Stimulated activated CD4-positive, alpha-beta T cell treated with anti-CD3 and anti-CD28 coated beads, TNF-alpha, amount 100 ng/mL, for 24 hours (primary cell): ENCODE results near the gene B3GALT6.
"Not testable (repeated sequence)": the region's sequence is repeated elsewhere in the genome, so short reads cannot be mapped to it uniquely, and the experiment has no call there.

Experiments used
- DNase-seq, 3 experiments: peaks; one replicate each; pipeline ENCODE4 v3.0.0-alpha.2; 2020; ENCODE audit warnings: low read depth in 3 of 3

B3GALT6 gene

GRCh38 chr1:1244192-1244811 lies 12.3 kb downstream of the B3GALT6 start:
- DNase-seq, result no peak

DNA sequence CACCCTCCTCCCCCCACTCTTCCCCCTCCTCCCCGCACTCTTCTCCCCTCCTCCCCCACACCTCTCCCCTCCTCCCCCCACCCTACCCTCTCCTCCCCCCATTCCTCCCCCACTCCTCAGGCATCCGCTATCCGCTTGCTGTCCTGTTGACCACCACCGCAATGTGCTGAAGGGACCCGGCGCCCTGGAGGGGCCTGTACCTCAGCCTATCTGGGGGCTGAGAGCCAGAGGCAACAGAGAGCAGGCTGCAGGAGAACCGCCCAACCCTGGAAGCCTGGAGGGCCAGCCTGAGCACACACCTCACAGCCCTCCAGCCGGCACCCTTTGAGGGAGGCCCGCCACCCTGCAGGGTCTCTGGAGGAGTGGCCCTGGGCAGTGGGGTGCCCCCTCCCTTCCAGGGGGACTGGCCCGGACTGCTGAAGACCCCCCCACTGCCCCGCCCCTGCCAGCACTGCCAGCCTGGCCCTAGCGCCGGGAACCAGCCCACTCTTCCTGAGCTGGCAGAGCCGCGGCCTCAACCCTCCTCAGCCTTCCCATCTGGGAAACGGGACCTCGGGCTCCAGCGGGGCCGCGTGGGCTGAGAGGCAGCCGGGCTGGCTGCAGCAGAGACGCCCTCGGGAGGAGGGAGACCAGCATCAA lies 13.3 kb downstream of the B3GALT6 start:
- no peak for DNase-seq

DNA sequence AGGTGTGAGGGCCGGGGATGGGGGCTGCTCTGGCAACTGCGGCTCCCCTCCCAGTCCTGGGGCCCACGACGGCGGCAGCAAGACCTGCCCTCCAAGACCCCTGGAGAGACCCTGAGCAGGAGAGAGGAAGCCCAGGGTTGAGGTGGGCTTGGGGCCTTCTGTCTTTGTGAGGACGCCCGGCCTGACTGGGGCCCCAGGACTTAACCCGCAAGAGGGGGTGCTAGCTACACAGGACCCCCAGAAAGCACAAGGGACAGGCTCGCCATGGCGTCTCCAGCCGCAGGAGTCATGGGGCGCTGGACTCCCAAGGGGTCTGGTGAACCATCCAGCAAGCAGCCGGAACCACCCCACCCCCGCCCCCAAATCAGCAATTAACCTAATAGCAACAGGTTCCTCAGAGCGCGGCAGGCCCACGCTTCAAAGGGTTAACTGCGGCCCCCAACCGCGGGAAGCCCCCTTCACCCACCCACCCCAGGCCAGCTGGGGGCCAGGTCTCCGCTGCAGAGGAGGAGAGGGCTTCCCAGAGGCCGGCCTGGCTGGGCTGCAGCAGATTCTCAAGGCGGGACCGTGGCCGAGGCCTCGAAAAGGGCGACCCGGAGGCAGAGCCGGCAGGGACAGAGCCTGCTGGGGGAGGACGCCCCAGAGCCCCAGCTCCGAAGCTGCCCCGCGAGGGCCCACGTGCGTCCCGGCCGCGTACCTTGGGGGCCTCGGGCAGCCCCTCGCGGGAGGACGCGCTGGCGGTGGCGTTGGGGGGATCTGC lies 14.0 kb downstream of the B3GALT6 start:
- no peak for DNase-seq

- no peak for DNase-seq
Measured at GRCh38 chr1:1246577-1247340, 14.7 kb downstream of the B3GALT6 start, which contains the start of gene C1QTNF12. C1QTNF12 (minus strand) TSS chr1:1246722; CDS start chr1:1246690, 32 bp downstream.

- DNase-seq, result no peak
Measured at GRCh38 chr1:1247341-1247913, 15.4 kb downstream of the B3GALT6 start.

GRCh38 chr1:1248009-1248913 lies 16.2 kb downstream of the B3GALT6 start:
- not testable (repeated sequence) for DNase-seq

DNA sequence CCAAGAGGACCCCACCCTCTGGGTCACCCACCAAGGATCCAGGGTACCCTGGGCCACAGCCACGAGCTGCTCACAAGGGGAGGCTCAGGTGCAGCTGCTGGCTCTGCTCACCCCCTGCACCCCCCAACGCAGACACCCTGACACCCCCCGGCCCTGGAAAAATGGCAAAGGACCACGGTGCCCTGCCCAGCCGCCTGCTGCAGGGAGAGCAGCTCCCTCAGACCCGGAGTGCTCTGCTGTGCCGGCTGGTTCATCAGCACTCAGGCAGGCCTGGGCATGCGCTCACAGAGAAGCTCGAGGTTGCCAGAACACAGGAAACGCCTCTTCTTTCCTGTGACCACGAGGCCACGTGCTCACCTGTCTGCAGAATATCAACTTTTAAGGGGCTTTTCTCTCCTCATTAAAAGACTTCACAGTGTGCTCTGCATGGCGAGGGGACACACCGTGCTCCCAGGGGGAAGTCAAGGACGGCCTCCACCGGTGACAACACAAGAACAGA lies 18.8 kb downstream of the B3GALT6 start:
- DNase-seq, result peak; percentile 22 to 60 (median 36)

DNA sequence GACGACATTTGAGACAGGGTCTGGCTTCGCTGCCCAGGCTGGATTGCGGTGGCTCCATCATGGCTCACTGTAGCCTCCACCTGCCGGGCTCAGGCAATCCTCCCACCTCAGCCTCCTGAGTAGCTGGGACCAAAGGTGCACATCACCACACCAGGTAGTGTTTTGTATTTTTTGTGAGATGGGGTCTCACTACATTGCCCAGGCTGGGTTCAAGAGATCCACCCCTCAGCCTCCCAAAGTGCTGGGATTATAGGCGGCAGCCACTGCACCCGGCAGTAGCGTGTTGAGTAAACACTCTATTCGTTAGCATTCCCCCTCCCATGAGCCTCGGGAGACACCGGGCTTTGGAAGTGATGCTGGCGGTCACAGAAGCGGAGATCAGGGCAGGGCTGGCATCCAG lies 21.3 kb downstream of the B3GALT6 start:
- DNase-seq, result no peak

GRCh38 chr1:1253972-1254666 lies 22.1 kb downstream of the B3GALT6 start:
- no peak for DNase-seq

DNA sequence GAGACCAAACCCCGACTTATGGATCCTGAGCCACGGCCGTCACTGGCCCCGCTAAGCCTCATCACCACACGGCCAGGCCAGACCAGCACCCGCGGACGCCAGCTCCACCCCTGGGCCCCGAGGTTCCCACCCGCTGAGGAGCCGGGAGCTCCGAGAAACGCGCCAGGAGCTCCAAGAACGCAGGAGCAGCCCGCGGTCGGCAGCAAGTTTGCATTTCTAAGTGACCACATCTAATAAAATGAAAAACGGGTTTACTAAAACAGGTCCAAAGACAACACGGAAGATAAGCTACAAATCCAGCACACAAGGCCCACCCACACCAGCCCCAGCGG lies 22.6 kb downstream of the B3GALT6 start:
- DNase-seq, result no peak

DNA sequence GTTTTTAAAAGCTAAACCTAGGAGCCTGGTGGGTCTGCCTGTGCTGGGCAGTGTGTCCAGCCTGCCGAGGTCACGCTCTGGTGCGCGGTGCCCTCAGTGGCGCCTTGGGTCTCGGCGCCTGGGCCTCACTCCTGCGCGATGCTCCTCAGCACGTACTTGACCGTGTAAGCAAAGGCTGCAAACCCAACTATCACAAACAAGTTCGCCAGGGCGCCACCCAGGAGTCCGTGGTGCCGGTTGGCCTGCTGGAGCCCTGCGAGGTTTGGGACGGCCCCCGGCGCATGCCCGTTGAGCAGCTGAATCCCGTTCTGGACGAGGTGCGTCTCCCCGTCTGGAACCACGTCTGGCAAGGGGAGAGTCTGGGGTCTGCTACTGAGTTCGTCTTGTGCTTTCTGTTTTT lies 23.0 kb downstream of the B3GALT6 start:
- no peak for DNase-seq

- no peak for DNase-seq
Measured at GRCh38 chr1:1255611-1256010, 23.6 kb downstream of the B3GALT6 start.

- no peak for DNase-seq
Measured at GRCh38 chr1:1256956-1257871, 25.2 kb downstream of the B3GALT6 start.

GRCh38 chr1:1259119-1259488 lies 27.1 kb downstream of the B3GALT6 start:
- DNase-seq, result no peak

GRCh38 chr1:1259540-1259939 lies 27.5 kb downstream of the B3GALT6 start:
- no peak for DNase-seq

- DNase-seq, result no peak
Measured at GRCh38 chr1:1259951-1260600, 28.0 kb downstream of the B3GALT6 start.

GRCh38 chr1:1260843-1261560 lies 29.0 kb downstream of the B3GALT6 start:
- no peak for DNase-seq

DNA sequence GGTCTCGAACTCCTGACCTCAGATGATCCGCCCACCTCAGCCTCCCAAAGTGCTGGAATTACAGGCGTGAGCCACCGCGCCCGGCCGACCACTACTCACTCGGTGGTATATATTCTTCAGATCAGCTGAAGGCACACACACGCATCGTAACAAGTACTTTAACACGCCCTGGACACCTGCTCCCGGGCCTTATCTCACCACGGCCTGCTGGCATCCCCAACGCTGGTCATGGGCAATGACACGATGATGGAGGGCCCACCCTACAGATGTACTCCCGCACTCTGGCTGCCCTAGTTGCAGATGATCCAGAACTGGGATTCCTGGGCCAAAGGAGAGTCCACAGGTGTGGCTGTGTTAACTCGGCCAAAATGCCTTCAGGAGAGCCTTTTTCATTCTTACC lies 30.0 kb downstream of the B3GALT6 start:
- DNase-seq, result no peak
